Measurements from ENCODE around the gene ZFAND3.

The ZFAND3 gene

GRCh38 chr6:37845930-37846329, 26.4 kb downstream of the ZFAND3 start:
- DNase-seq (ENCODE audit: extremely low read depth, low read depth), result no peak
- no peak for TF ChIP-seq CTCF (IDR thresholded peaks at IDR 0.05; ENCODE audit: low read depth, low read length)

DNA sequence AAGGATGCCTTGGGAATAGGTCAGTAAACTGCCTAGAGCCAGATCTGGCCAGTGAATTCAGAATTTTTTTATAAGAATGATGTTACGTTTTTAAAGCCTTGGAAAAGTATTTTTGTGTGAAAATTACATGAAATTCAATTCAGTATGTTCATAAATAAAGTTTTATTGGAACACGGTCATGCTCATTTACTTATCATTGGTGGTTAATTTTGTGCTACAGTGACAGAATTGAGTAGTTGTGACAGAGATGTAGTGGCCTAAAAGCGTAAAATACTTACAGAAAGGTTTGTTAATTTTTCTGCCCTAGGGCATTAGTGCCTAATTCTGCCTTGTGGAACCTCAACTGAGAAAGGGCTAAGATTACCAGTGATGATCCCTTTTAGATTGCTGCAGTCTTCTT, 28.2 kb downstream of the ZFAND3 start:
- no peak for DNase-seq (ENCODE audit: extremely low read depth, low read depth)
- TF ChIP-seq CTCF (IDR thresholded peaks at IDR 0.05; ENCODE audit: low read depth, low read length), result no peak

- DNase-seq (ENCODE audit: extremely low read depth, low read depth), result no peak
- TF ChIP-seq CTCF (IDR thresholded peaks at IDR 0.05; ENCODE audit: low read depth, low read length), result no peak
Measured at GRCh38 chr6:37848371-37848770, 28.8 kb downstream of the ZFAND3 start.

- TF ChIP-seq CTCF (IDR thresholded peaks at IDR 0.05; ENCODE audit: low read depth, low read length), result no peak
- no peak for DNase-seq (ENCODE audit: extremely low read depth, low read depth)
Measured at GRCh38 chr6:37850260-37850659, 30.7 kb downstream of the ZFAND3 start.

DNA sequence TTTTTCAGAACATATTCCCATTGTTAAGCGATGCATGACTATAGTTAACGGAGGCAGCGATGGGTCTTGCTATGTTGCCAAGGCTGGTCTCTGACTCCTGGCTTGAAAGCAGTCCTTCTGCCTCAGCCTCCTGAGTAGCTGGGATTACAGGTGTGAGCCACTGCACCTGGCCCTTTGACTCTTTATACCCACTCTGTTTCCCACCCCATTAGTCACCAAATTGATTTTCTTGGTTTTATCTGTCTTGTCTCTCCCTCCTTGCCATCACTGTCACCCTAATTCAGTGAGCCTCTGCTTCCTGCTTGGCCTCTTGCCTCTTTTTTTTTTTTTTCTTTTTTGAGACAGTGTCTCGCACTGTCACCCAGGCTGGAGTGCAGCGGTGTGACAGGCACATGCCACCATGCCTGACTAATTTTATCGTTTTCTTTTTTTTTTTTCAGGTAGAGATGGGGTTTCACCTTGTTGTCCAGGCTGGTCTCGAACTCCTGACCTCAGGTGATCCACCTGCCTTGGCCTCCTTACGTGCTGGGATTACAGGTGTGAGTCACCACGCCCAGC, 31.3 kb downstream of the ZFAND3 start:
- no peak for DNase-seq (ENCODE audit: extremely low read depth, low read depth)
- TF ChIP-seq CTCF (IDR thresholded peaks at IDR 0.05; ENCODE audit: low read depth, low read length), result no peak

DNA sequence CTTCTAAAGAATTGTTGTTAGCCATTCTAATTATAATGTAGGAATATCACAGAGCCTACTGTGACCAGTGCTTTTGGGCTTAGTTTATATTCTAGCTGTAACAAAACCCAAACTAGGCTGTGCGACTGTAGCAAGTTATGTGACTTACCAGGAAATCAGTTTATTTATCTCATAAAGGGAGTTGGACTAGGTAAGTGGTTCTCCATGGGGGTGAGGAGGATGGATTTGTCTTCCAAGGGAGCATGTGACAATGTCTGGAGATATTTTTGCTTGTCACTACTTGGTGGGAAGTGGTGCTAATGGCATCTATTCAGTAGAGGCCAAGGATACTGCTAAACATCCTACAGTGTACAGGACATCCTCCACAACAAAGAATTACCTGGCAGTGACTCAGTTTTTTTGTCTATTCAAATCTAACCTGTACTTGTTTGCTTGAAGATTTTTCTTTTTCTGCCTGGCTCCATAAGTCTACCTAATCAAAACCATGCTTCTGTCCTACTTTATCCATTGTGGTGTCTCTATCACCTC, 32.5 kb downstream of the ZFAND3 start:
- TF ChIP-seq CTCF (IDR thresholded peaks at IDR 0.05; ENCODE audit: low read depth, low read length), result no peak
- no peak for DNase-seq (ENCODE audit: extremely low read depth, low read depth)

- TF ChIP-seq CTCF (IDR thresholded peaks at IDR 0.05; ENCODE audit: low read depth, low read length), result no peak
- DNase-seq (ENCODE audit: extremely low read depth, low read depth), result no peak
Measured at GRCh38 chr6:37856285-37856684, 36.8 kb downstream of the ZFAND3 start.

Measured in AG09319 (cell line).